Measurements from ENCODE around the gene AQP12A. TPM values are rescaled to one million over a fixed set of nuclear protein-coding genes. Genes with fewer than 3 reads are reported as not detected.

Gene AQP12A
- total RNA-seq, 1 donor, result not detected

- no peak for DNase-seq (ENCODE audit: low read depth)
- TF ChIP-seq CTCF (IDR thresholded peaks at IDR 0.05; ENCODE audit: insufficient read depth, low read depth, low read length), result no peak
- H3K4me3 ChIP-seq (ENCODE audit: low read depth, low read length), result no peak overlapping the region
These were observed 15.5 kb downstream of the AQP12A start for GRCh38 chr2:240707043-240707756.

- DNase-seq (ENCODE audit: low read depth), result no peak
- TF ChIP-seq CTCF (IDR thresholded peaks at IDR 0.05; ENCODE audit: insufficient read depth, low read depth, low read length), result no peak
- H3K4me3 ChIP-seq (ENCODE audit: low read depth, low read length), result no peak overlapping the region
These were observed 16.2 kb downstream of the AQP12A start for GRCh38 chr2:240707821-240708220.

- no peak for DNase-seq (ENCODE audit: low read depth)
- H3K4me3 ChIP-seq (ENCODE audit: low read depth, low read length), result no peak overlapping the region
- no peak for TF ChIP-seq CTCF (IDR thresholded peaks at IDR 0.05; ENCODE audit: insufficient read depth, low read depth, low read length)
These were observed 16.8 kb downstream of the AQP12A start for GRCh38 chr2:240708457-240708856.

- DNase-seq (ENCODE audit: low read depth), result no peak
- no peak for TF ChIP-seq CTCF (IDR thresholded peaks at IDR 0.05; ENCODE audit: insufficient read depth, low read depth, low read length)
- no peak overlapping the region for H3K4me3 ChIP-seq (ENCODE audit: low read depth, low read length)
These were observed 19.6 kb downstream of the AQP12A start for GRCh38 chr2:240711296-240711695.

GRCh38 chr2:240711701-240712100, 20.0 kb downstream of the AQP12A start:
- TF ChIP-seq CTCF (IDR thresholded peaks at IDR 0.05; ENCODE audit: insufficient read depth, low read depth, low read length), result no peak
- H3K4me3 ChIP-seq (ENCODE audit: low read depth, low read length), result no peak overlapping the region
- DNase-seq (ENCODE audit: low read depth), result no peak

GRCh38 chr2:240712121-240712520, 20.5 kb downstream of the AQP12A start:
- no peak for DNase-seq (ENCODE audit: low read depth)
- H3K4me3 ChIP-seq (ENCODE audit: low read depth, low read length), result no peak overlapping the region
- no peak for TF ChIP-seq CTCF (IDR thresholded peaks at IDR 0.05; ENCODE audit: insufficient read depth, low read depth, low read length)
